HepG2 (cell line): ENCODE results near the gene SBNO2. TPM values are rescaled to one million over a fixed set of nuclear protein-coding genes. Genes with fewer than 3 reads are reported as not detected.

Experiments
- CREBL2 ChIP-seq: sonication (generic); formaldehyde crosslinking; IDR thresholded peaks from 2 replicates; pipeline ENCODE4 v1.8.1; 2023; ENCODE audit warnings: missing genetic modification reagents, mild to moderate bottlenecking, borderline replicate concordance
- ELF1 ChIP-seq: sonication (generic); formaldehyde crosslinking; IDR thresholded peaks from 2 replicates; pipeline ENCODE4 v1.4.0; 2020; ENCODE audit warnings: missing genetic modification reagents
- ESRRA ChIP-seq: sonication (generic); formaldehyde crosslinking; IDR thresholded peaks from 2 replicates; pipeline ENCODE4 v1.5.1; 2020; ENCODE audit warnings: mild to moderate bottlenecking, low read depth, missing genetic modification reagents
- HNF1A ChIP-seq, 2 experiments: sonication (generic) in 1 of 2; formaldehyde crosslinking in 1 of 2; IDR thresholded peaks; 2 replicates each; pipeline versions ENCODE4 v1.4.0 to v1.6.1; 2016 to 2020; ENCODE audit warnings: borderline replicate concordance in 1 of 2, low read depth in 1 of 2, mild to moderate bottlenecking in 1 of 2, missing genetic modification reagents in 1 of 2
- HOXA5 ChIP-seq: sonication (generic); formaldehyde crosslinking; IDR thresholded peaks from 2 replicates; pipeline ENCODE4 v1.4.0; 2020; ENCODE audit warnings: missing genetic modification reagents
- SMAD9 ChIP-seq: sonication (generic); formaldehyde crosslinking; IDR thresholded peaks from 2 replicates; pipeline ENCODE4 v1.5.1; 2020; ENCODE audit warnings: mild to moderate bottlenecking, missing genetic modification reagents
- SMYD3 ChIP-seq: sonication (generic); formaldehyde crosslinking; IDR thresholded peaks from 2 replicates; pipeline ENCODE4 v1.8.1; 2023; ENCODE audit warnings: mild to moderate bottlenecking, missing genetic modification reagents
- SRY ChIP-seq: sonication (generic); formaldehyde crosslinking; IDR thresholded peaks from 2 replicates; pipeline ENCODE4 v1.8.0; 2022; ENCODE audit warnings: mild to moderate bottlenecking, missing genetic modification reagents
- TRAFD1 ChIP-seq: sonication (generic); formaldehyde crosslinking; IDR thresholded peaks from 2 replicates; pipeline ENCODE4 v1.5.1; 2020; ENCODE audit warnings: missing genetic modification reagents, mild to moderate bottlenecking, borderline replicate concordance
- ZEB1 ChIP-seq: IDR thresholded peaks from 2 replicates; pipeline ENCODE4 v1.6.1; 2012; ENCODE audit warnings: mild to moderate bottlenecking, low read depth, inconsistent platforms; ENCODE audit not compliant: insufficient replicate concordance
- ZFP36 ChIP-seq: fragments of 150-350 bp; IDR thresholded peaks from 2 replicates; pipeline ENCODE4 v1.6.1; 2018; ENCODE audit warnings: borderline replicate concordance, low read length, low read depth; ENCODE audit not compliant: partially characterized antibody
- ZNF318 ChIP-seq: sonication (generic); formaldehyde crosslinking; IDR thresholded peaks from 2 replicates; pipeline ENCODE4 v1.4.0; 2020; ENCODE audit warnings: mild to moderate bottlenecking, missing genetic modification reagents
- polyA plus RNA-seq, 8 experiments: library from polyadenylated mRNA; depleted of rRNA in 3 of 8; stranded (reverse) in 7 of 8; unstranded in 1 of 8; fragments of >200 nt; fragmentation: Illumina TruSeq in 4 of 8; extraction: Trizol in 4 of 8; gene quantifications; 2 replicates each; pipeline versions ENCODE4 v1.2.1 to v1.2.3, GENCODE V29; 2011 to 2016; ENCODE audit warnings: low read depth in 4 of 8, missing spikeins in 1 of 8, mixed read lengths in 1 of 8; ENCODE audit not compliant: insufficient read depth in 1 of 8
- total RNA-seq, 5 experiments: library from RNA; depleted of rRNA; stranded (reverse); fragments of >200 nt; fragmentation: Illumina TruSeq; extraction: Trizol; gene quantifications; 2 replicates each; pipeline ENCODE4 v1.2.3, GENCODE V29; 2016; ENCODE audit warnings: low read depth in 1 of 5

Gene SBNO2
- total and polyA plus RNA-seq, 2 of the 13 experiments (the other 11 are each of a cell fraction or from before 2014, with no cell fraction given) = 8.6 to 10.4 TPM

GRCh38 chr19:1113030-1113985, 60.8 kb downstream of the SBNO2 start (continued):
- TF ChIP-seq ZNF318 (no peak), HOXA5 (CRISPR knock-in tag) (peak; percentile 65; the same call in 1 of the 2 replicates), SMYD3 (CRISPR knock-in tag) (no peak), CREBL2 (CRISPR knock-in tag) (0 out of 2 replicates have a peak, but pooled peaks have one; percentile 3), ELF1 (CRISPR knock-in tag) (peak; percentile 55), SMAD9 (no peak), SRY (CRISPR knock-in tag) (0 out of 2 replicates have a peak, but pooled peaks have one; percentile 58), ZEB1 (no peak), HNF1A (IDR thresholded peaks at IDR 0.05; ENCODE audit: low read depth) (no peak), HNF1A (CRISPR knock-in tag; IDR thresholded peaks at IDR 0.05; ENCODE audit: borderline replicate concordance) (0 out of 2 replicates have a peak, but pooled peaks have one; percentile 60), ESRRA (CRISPR knock-in tag) (peak; percentile 72), ZFP36 (no peak), TRAFD1 (CRISPR knock-in tag) (no peak)
